Measurements from ENCODE around the gene EML6.
"Not testable (repeated sequence)": the region's sequence is repeated elsewhere in the genome, so short reads cannot be mapped to it uniquely, and the experiment has no call there.

The EML6 gene

DNA sequence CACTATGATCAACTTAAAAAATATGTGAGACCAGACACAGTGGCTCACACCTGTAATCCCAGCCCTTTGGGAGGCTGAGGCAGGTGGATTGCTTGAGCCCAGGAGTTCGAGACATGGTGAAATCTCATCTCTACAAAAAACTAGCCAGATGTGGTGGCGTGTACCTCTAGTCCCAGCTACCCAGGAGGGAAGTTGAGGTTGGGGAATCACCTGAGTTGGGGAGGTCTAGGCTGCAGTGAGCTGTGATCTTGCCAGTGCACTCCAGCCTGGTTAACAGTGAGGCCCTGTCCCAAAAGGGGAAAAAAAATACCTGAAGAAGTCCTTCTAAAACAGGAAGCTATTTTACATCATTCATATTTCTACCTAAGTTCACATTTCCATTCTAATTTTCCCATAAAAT lies 144.0 kb downstream of the EML6 start:
- no peak overlapping the region for H3K4me2 ChIP-seq
- H3K9ac ChIP-seq: no peak overlapping the region
- no peak for TF ChIP-seq Cebpa-rat (IDR thresholded peaks at IDR 0.05)
- H3K9me3 ChIP-seq: no peaks in the 10 kb centered on the region
- H3K36me3 ChIP-seq: no peaks in the 10 kb centered on the region
- H3K4me3 ChIP-seq: no peak overlapping the region
- no peaks in the 10 kb centered on the region for H3K4me1 ChIP-seq
- H3K27me3 ChIP-seq: no peaks in the 10 kb centered on the region
- H4K20me1 ChIP-seq: no peaks in the 10 kb centered on the region
- H3K27ac ChIP-seq: no peak overlapping the region

DNA sequence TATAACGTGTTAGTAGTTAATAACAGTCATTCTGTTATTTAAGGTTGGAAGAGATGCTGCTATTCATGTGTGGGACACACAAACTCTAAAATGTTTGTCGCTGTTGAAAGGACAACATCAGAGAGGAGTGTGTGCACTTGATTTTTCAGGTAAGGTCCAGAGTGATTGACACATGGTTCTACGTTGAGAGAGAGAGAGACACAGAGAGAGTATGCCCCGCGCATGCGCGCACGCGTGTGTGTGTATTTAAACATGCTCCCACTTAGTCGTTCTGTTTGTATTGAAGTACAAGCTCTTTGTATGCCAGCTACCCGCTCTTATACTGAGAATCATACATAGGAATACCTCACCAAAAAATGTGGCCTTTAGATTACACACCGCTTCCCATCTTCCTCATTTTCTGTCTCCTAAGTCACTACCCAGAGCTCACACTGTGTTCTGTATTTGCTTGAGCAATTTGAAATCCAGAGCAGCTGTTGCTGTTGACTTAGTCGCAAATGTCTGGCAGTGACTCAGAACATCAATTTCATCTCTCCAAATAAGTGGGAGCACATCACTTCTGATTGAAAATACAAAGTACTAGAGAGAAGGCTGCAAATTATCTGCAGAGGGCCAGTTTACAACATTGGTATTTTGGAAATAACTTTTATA lies 148.1 kb downstream of the EML6 start:
- Histone ChIP-seq H3K4me2 (no peak overlapping the region), H3K27ac (no peak overlapping the region), H3K36me3 (no peaks in the 10 kb centered on the region), H3K9ac (no peak overlapping the region), H3K27me3 (no peaks in the 10 kb centered on the region), H3K9me3 (no peaks in the 10 kb centered on the region), H4K20me1 (no peaks in the 10 kb centered on the region), H3K4me3 (no peak overlapping the region), H3K4me1 (no peaks in the 10 kb centered on the region)
- no peak for TF ChIP-seq Cebpa-rat (IDR thresholded peaks at IDR 0.05)

DNA sequence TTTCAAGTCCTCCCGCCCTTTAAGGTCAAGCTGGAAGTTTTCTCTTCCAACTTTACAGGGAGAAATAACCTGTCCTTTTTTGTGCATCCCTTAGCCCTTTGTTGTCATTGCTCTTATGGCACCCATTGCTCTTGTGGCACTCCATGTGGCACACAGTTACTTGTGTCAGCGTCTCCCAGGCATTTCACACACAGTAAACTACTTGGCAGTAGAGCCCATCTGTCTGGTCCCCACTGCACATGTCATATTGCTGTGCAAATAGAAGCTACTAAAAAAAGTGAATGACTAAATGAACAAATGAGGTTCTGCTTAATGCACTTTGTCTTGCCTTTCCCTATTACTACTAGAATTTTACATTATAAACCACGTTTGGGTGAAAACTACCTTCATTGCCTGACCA lies 149.3 kb downstream of the EML6 start:
- H3K4me3 ChIP-seq: no peak overlapping the region
- no peaks in the 10 kb centered on the region for H3K4me1 ChIP-seq
- H3K27ac ChIP-seq: no peak overlapping the region
- H3K27me3 ChIP-seq: no peaks in the 10 kb centered on the region
- H3K36me3 ChIP-seq: no peaks in the 10 kb centered on the region
- no peak for TF ChIP-seq Cebpa-rat (IDR thresholded peaks at IDR 0.05)
- no peak overlapping the region for H3K4me2 ChIP-seq
- no peak overlapping the region for H3K9ac ChIP-seq
- no peaks in the 10 kb centered on the region for H4K20me1 ChIP-seq
- no peaks in the 10 kb centered on the region for H3K9me3 ChIP-seq

DNA sequence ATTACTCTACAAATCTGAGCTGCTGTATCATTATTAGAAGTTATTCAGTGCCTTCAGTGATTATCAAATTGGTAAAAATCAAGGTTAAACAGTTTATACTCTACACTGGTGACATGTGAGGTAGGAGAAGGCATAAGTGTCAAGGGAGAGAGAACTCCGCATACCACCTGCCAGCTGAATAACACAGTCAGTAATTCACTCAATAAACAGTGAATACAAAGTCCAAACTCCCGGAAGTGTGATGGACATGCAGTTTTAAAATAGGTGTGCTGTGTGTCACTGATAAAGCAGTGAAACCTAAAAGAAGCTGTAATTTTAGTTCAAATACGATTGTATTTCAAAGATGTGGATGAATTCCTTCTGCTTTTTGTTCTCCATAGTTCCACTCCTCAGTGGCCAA lies 149.8 kb downstream of the EML6 start:
- not testable (repeated sequence) for H3K27me3 ChIP-seq, H3K27ac ChIP-seq, H3K9me3 ChIP-seq, H3K4me1 ChIP-seq, H3K4me3 ChIP-seq, H4K20me1 ChIP-seq, H3K36me3 ChIP-seq, H3K4me2 ChIP-seq, H3K9ac ChIP-seq

DNA sequence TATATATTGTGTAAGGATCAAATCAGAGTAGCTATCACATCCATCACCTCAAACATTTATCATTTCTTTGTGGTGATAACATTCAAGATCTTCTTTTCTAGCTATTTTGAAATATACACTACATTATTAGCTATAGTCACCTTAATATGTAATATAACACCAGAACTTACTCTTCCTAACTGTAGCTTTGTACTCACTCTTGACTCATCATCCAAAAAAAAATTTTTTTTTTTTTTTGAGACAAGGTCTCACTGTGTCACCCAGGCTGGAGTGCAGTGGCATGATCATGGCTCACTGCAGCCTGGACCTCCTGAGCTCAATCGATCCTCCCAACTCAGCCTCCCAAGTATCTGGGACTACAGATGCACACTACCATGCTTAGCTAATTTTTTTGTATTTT lies 153.3 kb downstream of the EML6 start:
- no peak for TF ChIP-seq Cebpa-rat (IDR thresholded peaks at IDR 0.05)
- no peak overlapping the region for H3K4me3 ChIP-seq
- H3K36me3 ChIP-seq: no peaks in the 10 kb centered on the region
- H4K20me1 ChIP-seq: no peaks in the 10 kb centered on the region
- H3K9me3 ChIP-seq: no peaks in the 10 kb centered on the region
- H3K4me1 ChIP-seq: no peaks in the 10 kb centered on the region
- H3K9ac ChIP-seq: no peak overlapping the region
- no peak overlapping the region for H3K27ac ChIP-seq
- H3K27me3 ChIP-seq: no peaks in the 10 kb centered on the region
- no peak overlapping the region for H3K4me2 ChIP-seq

DNA sequence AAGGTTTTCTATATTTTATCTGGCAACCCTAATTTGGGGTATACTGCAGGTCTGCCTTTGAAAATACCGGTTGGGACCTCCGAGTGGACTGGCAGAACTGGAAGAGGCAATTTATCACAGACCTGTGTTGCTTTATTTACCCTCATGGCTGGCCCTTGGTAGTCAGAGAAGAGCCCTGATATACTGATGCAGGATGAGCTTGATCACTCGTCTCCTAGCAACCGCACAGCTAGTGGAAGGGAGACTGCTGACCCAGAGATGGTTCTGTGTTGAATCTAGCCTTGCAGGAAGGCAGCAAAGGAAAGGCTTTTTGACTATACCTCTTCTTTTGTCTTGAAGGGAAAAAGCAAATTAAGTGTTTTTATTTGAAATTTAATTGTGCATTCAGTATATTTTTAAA lies 154.7 kb downstream of the EML6 start:
- Histone ChIP-seq H3K36me3 (no peaks in the 10 kb centered on the region), H3K4me3 (no peak overlapping the region), H3K27ac (no peak overlapping the region), H4K20me1 (no peaks in the 10 kb centered on the region), H3K9me3 (no peaks in the 10 kb centered on the region), H3K27me3 (no peaks in the 10 kb centered on the region), H3K4me2 (no peak overlapping the region), H3K9ac (no peak overlapping the region), H3K4me1 (no peaks in the 10 kb centered on the region)
- no peak for TF ChIP-seq Cebpa-rat (IDR thresholded peaks at IDR 0.05)

DNA sequence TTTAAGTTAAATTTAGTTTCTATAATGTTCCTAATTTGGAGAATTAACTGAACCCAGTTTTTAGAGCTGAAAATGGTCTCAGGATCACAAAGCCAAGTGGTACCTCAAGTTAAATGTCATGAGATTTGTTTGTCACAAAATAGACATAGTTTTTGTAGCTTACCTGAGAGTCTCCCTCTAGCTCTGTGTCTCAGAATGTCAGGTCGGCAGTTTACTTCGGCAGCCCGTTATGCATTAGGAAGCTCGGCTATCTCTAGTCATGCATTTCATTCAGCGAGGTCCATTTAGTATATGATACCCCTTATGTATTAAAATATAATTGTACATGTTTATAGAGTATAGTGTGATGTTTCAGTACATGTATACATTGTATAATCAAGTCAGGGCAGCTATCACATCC lies 155.6 kb downstream of the EML6 start:
- no peak overlapping the region for H3K9ac ChIP-seq
- no peaks in the 10 kb centered on the region for H3K4me1 ChIP-seq
- no peaks in the 10 kb centered on the region for H3K36me3 ChIP-seq

DNA sequence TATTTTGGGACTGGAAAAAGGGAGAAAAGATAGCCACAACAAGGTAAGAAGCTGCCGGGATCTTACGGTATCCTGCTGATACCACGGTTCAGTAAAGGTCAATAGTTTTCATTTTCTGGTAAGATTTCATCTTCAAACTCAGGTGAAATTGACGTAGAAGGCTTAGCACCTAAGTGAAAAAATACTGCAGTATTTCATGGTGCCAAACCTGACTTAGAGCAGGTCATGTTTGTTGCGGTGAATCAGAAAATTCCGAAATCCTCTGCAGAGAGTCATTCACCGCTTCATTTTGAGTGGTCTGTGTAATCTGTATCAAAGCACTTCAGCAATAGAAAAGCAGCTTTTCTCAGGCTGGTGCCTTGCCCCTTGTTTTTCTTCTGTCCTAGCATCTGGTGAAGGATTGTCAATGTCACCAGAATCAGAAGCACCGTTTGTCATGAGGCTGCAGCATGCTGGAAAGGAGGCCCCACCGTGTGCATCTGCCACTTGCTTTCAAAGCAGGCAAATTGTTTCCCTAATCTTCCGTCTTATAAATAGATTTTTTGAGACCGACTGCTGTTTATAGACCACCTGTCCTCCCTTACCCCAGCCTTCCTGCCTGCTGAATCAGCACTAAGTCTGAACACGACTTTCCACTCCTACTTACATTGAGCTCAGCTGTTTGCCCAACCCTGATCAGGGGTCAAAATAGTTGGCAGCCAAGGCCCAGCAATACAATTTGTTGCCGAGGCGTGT lies 156.3 kb downstream of the EML6 start:
- Histone ChIP-seq H3K4me3 (no peak overlapping the region), H3K9me3 (no peaks in the 10 kb centered on the region), H3K27me3 (no peaks in the 10 kb centered on the region), H4K20me1 (no peaks in the 10 kb centered on the region), H3K27ac (no peak overlapping the region), H3K36me3 (no peaks in the 10 kb centered on the region), H3K9ac (no peak overlapping the region), H3K4me1 (no peaks in the 10 kb centered on the region), H3K4me2 (no peak overlapping the region)
- TF ChIP-seq Cebpa-rat (IDR thresholded peaks at IDR 0.05): no peak

More for the DNA sequence above, 155.6 kb downstream of the EML6 start:
- Histone ChIP-seq H3K4me2 (no peak overlapping the region), H3K27me3 (no peaks in the 10 kb centered on the region), H3K4me3 (no peak overlapping the region), H3K9me3 (no peaks in the 10 kb centered on the region), H3K27ac (no peak overlapping the region), H4K20me1 (no peaks in the 10 kb centered on the region)
- no peak for TF ChIP-seq Cebpa-rat (IDR thresholded peaks at IDR 0.05)

DNA sequence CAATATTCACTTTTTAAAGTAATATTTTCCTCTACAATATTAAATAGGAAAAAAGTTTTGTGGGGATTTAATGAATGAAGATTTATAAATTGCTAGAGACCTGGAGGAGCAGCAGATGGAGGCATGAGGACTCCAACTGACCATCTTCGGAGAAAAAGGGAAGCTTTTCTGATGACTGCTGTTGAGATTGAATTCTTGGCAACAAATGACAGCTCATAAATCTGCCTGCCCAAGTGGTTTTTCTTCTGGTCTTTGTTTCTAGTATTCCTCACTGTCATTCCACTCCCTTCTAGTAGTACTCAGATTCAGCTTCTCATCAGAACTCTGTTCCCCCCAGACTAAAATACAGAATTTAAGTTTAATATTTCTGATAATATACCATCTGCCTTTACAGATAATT lies 157.0 kb downstream of the EML6 start:
- no peak overlapping the region for H3K9ac ChIP-seq
- H3K27ac ChIP-seq: no peak overlapping the region
- H3K4me1 ChIP-seq: no peaks in the 10 kb centered on the region
- no peaks in the 10 kb centered on the region for H3K36me3 ChIP-seq
- no peak overlapping the region for H3K4me3 ChIP-seq
- no peaks in the 10 kb centered on the region for H4K20me1 ChIP-seq
- H3K9me3 ChIP-seq: no peaks in the 10 kb centered on the region
- H3K4me2 ChIP-seq: no peak overlapping the region
- no peaks in the 10 kb centered on the region for H3K27me3 ChIP-seq
- TF ChIP-seq Cebpa-rat (IDR thresholded peaks at IDR 0.05): no peak

DNA sequence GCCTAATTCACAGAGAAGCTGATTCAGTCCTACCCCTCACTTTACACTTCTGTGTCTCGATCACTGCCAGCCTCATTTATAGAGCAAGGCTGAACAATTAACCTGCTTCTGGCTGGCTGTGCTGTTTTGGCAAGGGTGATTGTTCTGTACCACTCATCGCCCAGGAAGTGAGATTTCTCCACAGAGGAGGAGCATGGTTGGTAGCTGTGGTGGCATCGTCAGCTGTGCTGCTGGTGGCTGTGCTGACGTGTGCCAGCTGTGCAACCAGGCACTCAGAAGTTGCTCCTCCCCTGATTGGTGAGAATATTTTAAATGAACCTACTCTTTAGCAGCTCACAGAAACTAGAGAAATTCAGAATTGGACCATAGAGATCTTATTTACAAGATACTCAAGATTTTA lies 158.3 kb downstream of the EML6 start:
- Histone ChIP-seq H3K36me3 (no peaks in the 10 kb centered on the region), H3K9ac (no peak overlapping the region), H3K27me3 (no peaks in the 10 kb centered on the region), H3K4me3 (no peak overlapping the region), H4K20me1 (no peaks in the 10 kb centered on the region), H3K27ac (no peak overlapping the region), H3K4me1 (no peaks in the 10 kb centered on the region), H3K9me3 (no peaks in the 10 kb centered on the region), H3K4me2 (no peak overlapping the region)
- TF ChIP-seq Cebpa-rat (IDR thresholded peaks at IDR 0.05): no peak

All from BLaER1 (cell line).